HG03565 (cell line): ENCODE data around the gene NHERF2.
"Not testable (repeated sequence)": the region's sequence is repeated elsewhere in the genome, so short reads cannot be mapped to it uniquely, and the experiment has no call there.

ENCODE experiments used
- ATAC-seq: cut with Tn5 transposase; IDR thresholded peaks from one replicate; pipeline ENCODE4 v1.9.1; 2021; ENCODE audit warnings: mild to moderate bottlenecking, moderate library complexity; ENCODE audit not compliant: unreplicated experiment

The NHERF2 gene

DNA sequence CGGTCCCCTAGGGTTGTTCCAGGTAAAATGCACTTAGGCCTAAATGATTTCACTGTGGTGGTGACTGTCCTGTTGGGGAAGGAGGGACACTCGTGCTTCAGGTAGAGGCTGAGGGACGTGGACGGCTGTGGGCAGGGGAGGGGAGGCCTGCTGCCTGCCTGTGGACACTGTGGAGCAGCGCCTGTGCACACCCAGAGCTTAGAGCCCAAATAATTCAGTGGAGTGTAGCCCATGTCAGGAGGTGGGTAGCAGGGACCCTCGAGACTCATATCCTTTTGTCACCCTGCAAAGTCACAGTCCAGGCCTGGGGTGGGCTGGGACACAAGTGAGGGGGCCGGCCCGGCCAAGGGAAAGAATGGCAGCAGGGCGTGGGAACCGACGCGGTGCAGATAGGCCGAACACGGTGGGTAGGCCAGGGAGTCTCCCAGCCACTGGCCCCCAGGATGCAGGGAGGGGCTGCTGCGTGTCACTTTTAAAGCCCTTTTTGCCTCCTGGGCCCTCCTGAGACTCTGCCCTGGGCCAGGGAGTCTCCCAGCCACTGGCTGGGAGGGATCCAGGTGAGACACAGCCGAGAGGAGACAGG lies 733 bp upstream of the NHERF2 start:
- no peak for ATAC-seq

DNA sequence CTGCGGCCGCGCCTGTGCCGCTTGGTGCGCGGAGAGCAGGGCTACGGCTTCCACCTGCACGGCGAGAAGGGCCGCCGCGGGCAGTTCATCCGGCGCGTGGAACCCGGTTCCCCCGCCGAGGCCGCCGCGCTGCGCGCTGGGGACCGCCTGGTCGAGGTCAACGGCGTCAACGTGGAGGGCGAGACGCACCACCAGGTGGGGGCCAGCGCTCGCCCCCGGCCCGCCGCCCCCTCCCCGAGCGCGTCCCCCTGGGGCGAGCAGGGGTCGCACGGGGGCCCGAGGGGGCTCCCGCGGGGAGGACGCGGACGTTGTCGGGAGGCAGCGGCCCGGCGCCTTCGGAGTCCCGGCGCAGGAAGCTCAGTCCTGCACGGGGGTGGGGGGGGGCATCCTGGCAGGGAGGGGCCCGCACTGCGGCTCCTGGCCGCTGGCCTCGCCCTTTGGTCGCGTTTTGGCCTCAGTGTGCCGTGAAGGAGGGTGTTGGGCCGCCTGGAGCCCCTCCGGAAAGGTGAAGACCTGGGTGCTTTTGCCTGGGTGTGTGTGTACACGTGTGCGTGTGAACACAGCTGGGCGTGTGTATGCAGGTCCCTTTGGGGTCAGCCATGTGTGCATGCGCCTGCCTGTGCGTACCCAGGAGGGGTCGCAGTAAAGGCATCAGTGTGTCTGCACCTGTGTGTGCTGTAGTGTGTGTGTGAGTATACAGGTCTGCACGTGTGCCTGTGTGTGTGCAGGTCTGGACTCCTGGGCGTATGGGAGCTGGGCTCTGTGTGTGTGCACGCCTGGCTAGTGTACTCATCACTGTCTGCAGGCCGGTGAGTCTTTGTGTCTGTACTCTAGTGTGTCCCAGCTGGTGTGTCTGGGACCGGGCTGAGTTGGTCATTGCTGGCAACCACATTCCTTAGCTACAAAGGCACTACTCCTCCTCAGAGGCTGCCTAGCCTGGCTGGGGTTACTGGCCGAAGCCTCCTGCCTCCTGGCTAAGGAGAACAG lies 615 bp downstream of the NHERF2 start:
- no peak for ATAC-seq

DNA sequence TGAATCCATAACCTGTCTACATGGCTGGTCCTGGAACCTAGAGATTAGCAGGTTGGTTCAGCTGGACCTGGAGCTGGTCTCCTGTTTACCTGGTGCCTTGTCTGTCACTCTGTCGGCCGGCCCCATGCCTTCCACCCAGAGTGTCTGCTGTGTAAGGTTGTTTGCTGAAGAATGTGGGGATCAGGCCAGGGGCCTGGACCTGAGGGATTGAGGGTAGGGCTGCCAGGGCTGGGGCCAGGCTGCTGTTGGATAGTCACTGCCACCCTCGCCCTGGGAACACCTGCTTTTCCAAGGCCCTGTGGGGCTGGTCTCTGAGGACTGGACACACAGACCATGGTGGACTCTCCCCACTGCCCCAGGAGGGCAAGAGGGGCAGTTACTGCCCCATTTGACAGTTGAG lies 1.4 kb downstream of the NHERF2 start:
- ATAC-seq = no peak

DNA sequence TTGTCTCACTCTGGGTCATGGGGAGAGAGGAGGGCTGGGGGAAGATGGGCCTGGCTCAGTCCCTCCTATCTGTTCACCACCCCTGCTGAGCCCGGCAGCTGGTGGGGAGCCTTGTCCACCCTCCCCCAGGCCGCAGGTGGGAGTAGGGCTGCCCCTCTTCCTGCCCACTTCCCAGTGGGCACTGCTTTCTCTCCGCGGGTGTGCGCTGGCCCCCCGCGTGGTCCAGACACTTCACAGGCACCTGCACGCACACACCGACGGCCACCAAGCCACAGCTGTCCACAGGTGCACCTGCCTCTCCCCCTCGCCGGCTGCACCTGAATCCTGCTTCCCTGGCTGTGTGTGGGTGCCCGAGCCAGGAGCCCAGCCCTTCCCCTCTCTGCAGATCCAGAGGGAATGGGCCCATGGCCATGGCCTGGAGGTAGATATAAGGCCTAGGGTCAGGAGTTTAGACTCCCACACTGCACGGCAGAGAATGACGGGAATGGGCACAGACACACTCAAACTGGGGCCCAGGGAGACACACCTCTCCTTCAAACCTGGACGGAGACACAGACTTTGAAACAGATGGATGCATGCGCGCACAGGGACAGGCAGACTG lies 2.0 kb downstream of the NHERF2 start:
- ATAC-seq = no peak

DNA sequence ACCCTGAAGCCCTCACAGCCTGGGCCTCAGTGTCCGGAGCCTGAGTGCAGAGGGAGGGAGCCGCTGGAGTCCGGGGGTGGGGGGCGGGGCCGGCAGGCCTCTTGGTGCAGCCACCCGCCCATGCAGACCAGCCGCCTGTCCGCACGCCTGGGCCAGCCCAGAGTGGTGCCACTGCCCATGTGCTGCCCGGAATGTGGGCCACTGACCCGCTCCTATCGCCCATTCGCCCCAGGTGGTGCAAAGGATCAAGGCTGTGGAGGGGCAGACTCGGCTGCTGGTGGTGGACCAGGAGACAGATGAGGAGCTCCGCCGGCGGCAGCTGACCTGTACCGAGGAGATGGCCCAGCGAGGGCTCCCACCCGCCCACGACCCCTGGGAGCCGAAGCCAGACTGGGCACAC lies 2.6 kb downstream of the NHERF2 start:
- ATAC-seq = no peak

DNA sequence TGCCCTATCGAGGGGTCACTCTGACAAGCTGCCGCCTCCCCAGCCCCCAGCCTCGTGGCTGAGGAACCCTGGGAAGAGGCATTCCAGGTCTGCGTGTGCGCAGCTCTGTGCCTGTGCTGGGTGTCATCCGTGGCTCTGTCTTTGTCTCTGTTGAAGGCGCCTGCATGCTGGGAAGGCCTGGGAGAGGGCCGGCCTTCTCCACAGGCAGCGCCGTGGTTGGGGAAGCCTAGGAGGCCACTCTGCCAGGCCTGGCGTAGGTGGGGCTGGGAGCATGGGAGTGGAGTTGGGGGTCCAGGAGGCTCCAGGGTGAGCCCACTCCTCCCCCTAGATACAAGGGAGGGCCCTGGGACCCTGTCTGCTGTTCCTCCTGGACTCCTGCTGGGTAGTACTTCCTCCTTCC lies 3.3 kb downstream of the NHERF2 start:
- no peak for ATAC-seq

DNA sequence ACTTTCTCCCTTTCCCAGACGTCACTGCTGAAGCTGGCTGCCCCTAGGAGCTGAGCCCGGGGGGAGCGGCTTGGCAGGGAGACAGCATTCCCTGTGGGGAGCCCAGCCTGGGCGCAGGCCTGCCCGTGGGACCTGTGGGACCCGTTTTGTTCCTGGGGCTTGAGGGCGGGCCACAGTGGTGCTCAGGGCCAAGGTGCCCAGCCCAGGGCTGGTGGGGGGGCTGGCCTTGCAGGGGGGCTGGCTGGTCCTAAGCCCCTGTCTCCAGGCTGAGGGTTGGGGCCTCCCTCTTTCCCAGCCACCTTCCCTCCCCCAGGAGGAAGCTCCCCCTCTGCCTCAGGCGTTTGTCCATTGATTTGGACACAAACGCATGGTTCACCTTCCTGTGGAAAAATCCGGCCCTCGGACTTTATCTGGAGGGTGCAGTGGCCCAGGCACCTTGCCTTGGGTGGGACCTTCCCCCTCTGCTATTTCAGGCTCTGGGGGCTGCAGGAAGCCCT lies 4.4 kb downstream of the NHERF2 start:
- ATAC-seq = no peak

DNA sequence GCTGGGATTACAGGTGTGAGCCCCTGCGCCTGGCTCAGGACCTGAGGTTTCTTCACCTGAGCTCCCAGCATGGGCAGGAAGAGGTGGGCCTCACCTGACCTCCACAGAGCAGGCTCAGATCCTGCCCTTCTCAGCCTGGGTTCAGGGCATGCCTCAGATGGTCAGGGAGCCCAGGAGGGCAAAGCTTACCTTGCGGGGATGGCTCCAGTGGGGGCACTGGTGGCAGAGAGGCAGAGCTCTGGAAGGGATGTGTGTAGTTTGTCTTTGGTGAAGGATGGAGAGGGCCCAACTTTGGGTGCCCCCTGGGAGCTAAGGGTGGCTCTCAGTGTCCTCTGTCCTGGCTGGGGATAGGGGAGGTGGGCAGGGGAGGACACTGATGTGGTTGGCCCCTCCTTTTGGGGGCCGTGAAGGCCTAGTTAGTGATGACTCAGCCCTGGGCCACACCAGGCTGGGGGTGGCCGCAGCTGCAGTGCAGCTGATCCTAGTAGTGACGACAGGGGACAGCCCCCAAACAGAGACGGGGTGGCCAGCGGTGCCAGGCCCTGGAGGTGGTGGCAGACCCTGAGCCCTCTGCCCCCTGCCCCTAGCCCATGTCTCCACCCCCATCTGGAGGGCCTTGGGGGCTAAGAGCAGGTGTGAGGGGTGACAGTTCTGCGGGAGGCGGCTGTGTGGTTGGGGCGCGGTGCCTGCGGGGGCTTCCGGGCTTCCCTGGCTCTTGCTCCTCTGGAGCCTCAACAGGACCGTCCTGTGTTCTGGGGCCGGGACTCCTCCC lies 5.8 kb downstream of the NHERF2 start:
- ATAC-seq = no peak

DNA sequence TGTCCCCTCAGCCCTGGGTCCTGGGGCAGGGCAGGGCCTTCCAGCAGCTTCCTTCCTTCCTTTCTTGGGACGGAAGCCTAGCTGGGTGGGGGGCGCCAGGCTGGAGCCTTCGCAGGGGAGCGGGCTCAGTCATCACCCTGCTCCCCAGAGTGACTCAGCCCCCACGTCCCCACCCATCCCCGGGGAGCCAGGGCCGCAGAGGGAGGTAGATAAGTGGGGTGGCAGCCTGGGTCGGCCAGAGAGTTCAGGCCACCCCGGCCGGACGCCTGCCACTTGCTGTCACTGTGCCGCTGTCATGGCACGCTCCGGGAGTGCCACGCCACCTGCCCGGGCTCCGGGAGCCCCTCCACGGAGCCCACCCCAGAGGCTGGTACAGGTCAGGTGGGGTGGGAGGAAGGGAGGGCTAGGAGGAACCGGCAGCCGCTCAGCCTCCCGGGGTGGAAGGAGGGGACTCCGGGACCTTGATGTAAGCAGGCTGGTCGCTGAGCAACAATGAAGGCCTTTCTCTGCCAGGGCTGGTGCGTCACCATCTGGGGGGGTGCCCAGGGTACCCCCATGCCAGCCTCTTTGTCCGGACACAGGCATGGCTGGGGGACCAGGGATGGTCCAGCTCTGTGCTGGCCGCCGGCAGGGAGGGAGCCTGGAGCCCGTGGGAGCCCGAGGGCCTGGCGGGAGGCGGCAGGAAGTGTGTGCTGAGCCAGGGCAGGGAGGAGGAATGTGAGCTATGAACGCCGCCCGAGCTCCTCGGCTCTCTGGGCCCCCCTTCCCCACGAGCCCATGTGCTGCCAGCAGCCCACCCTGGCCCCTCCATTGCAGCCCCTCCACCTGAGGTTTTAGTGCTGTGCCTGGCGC lies 6.6 kb downstream of the NHERF2 start:
- ATAC-seq = no peak

DNA sequence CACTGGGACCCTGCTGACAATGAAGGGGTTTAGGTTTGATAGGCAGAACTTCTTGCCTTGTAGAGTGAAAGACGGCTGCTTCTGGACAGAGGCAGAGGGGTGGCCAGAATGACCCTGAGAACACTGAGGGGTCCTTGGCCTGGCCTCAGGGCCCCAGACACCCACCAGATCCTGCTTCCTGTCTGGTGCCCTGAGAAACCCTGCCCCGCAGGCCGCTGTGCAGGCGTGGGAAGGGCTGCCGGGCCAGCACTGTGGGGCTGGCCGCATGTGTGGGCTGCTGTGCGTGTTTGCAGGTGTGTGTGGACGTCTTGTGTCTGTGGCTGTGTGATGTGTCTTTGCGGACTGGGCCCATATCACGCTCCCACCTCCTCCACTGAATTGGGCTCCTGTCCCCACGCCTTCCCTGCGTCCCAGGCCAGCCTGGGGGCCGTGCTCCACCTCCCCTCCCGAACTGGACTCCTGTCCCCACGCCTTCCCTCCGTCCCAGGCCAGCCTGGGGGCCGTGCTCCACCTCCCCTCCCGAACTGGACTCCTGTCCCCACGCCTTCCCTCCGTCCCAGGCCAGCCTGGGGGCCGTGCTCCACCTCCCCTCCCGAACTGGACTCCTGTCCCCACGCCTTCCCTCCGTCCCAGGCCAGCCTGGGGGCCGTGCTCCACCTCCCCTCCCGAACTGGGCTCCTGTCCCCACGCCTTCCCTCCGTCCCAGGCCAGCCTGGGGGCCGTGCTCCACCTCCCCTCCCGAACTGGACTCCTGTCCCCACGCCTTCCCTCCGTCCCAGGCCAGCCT lies 7.4 kb downstream of the NHERF2 start:
- not testable (repeated sequence) for ATAC-seq

DNA sequence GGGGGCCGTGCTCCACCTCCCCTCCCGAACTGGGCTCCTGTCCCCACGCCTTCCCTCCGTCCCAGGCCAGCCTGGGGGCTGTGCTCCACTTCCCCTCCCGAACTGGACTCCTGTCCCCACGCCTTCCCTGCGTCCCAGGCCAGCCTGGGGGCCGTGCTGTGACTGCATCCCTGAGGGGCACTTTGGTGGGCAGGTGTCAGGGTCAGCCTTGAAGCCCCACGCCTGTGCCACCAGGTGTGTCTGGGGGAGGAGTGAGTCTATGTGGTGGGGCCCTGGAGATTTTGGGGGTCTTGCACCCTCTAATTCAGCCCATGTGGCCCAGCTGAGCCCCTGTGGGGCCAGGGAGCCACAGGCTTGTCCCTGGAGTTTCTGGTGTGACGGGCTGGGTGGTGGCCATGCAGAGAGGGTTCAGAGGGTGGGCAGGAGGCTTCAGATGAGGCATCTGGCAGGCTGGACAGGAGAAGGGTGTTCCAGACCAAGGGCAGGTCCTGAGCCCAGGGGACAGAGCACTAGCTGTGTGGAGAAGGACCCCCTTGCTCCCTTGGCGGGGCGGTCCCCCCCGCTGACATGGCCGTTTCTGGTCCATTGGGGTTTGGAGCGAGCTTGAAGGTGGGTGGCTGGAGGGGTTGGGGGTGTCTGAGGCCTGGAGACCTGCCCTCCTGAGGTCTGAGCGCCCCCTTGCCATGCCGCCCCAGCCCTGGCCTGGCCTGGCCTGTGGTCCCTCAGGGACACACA lies 8.2 kb downstream of the NHERF2 start:
- ATAC-seq = no peak

DNA sequence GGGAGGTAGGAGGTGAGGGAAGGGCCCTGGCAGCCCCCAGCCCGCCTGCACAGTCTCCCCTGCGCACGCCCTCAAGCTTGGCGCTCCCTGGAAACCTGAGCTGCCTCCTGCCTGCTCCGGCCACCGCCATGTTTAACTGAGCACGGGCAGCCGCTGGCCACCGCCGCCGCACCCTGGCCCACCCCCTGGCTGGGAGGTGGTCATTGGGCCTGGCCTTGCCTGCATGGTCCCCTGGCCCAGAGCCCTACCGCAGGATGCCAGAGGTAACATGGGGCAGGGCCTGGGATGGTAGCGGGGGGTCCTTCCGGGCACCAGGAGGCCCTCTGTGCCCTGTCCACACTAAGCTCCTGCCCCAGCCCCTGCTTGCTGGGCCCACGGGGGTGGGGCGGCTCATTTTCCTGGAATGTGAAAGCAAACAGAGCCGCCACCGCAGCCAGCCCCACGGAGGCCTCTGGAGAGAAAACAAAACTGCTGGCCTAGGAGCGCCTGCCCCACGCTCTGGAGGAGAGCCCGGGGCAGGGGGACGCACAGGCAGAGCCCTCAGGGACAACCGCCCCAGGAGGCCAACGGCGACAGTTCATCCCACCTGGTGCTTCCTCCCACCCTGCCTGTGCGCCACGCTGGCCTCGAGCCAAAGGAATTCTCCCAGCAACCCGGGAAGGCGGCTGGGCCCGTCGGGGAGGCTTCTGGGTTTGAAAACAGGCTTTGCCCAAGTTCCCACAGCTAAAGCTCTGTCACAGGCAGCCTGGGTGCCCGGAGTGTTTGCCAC lies 8.9 kb downstream of the NHERF2 start:
- ATAC-seq = no peak

DNA sequence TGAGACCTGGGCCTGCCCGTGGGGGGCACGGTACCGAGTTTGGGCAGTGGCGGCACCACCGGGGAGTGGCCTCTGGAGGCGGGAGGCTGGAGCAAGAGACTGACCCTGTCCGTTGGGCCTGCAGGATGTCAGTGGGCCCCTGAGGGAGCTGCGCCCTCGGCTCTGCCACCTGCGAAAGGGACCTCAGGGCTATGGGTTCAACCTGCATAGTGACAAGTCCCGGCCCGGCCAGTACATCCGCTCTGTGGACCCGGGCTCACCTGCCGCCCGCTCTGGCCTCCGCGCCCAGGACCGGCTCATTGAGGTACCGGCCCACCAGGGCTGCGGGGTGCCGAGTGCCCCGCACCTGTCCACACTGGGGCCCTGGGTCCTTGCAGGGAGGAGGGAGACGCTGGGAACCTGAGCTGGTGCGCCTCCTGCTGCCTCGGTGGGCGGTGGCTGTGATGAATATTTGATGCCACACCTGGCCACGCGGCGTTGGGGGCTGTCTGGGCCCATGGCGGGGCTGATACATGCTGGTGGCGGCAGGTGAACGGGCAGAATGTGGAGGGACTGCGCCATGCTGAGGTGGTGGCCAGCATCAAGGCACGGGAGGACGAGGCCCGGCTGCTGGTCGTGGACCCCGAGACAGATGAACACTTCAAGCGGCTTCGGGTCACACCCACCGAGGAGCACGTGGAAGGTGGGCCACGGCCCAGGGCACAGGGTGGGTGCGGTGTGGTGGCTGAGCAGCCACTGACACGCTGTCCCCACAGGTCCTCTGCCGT lies 9.7 kb downstream of the NHERF2 start:
- ATAC-seq = no peak

DNA sequence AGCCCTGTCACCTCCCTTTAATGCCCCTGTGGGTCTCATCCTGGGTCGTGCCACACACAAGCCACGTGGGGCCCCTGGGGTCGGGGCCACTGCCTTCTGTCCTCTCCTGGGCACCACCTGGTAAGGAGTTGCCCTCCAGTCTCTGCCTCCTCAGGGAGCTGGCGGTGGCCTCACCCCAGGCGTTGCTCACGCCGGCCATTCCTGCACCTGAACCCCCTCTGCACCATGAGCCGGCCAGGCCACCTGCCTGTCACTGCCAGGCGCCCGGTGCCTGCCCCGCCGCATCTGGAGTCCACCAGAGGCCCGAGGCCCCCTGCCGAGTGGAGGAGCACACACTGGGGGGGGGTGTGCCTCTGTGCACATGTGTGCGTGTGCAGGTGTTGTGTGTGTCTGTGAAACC lies 10.4 kb downstream of the NHERF2 start:
- no peak for ATAC-seq

DNA sequence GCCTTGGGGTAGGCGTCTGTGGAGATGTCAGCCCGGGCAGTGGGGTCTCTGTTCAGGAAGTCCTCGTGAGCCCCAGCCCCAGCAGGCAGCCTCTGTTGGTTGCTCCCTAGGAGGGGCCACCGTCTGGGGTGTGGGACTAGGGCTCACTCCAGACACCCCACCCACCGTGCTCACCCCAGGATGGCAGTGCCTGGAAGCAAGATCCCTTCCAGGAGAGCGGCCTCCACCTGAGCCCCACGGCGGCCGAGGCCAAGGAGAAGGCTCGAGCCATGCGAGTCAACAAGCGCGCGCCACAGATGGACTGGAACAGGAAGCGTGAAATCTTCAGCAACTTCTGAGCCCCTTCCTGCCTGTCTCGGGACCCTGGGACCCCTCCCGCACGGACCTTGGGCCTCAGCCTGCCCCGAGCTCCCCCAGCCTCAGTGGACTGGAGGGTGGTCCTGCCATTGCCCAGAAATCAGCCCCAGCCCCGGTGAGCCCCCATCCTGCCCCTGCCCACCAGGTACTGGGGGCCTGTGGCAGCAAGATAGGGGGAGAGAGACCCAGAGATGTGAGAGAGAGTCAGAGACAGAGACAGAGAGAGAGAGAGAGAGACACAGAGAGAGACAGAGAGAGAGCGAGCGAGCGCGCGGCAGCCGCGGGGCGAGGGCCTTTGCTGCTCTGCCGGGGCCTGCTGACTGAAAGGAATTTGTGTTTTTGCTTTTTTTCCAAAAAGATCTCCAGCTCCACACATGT lies 11.1 kb downstream of the NHERF2 start:
- no peak for ATAC-seq

DNA sequence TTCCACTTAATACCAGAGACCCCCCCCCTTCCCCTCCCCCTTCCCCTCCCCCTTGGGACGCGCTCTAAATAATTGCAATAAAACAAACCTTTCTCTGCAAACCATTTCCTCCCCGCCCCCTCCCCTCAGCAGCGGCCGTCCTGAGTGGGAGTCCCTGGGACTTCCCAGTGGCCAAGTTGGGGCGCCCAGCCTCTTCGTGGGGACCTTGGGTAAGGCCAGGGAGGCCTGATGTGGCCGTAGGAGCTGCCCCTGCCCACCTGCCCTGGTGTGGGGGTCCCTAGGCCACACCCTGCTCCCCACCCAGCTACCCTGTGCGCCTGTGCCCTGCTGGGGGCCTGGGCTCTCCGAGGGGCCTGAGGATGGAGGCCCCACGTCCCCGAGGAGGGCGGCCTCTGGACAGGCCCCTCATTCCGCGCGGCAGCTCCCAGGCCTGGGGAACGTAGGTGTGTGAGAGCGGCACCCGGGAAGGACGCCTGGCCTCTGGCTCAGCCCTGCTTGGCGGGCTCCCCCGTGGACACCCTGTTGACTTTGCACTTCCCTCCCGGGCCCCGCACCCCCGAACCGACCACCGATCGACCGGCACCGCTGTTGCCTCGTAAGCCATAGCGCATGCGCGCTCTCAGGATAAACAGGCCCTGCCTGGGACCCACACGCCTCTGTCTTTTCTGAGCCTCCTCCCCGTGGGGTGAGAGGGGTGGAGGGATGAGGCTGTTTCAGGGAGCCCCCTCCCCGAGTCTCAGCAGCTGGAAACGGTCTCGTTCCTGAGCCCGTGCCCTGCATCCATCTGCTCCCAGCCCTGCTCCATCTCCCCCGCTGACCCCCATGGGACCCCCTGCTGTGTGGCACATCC lies 11.9 kb downstream of the NHERF2 start:
- ATAC-seq = no peak
